ENCODE measurements around the gene MXD4.

MXD4 gene

GRCh38 chr4:2274320-2275043 is 12.6 kb upstream of the MXD4 start:
- no peak for DNase-seq

GRCh38 chr4:2273657-2274319 is 11.9 kb upstream of the MXD4 start:
- DNase-seq: no peak

- DNase-seq: no peak
Observed at GRCh38 chr4:2273221-2273620, 11.3 kb upstream of the MXD4 start.

- no peak for DNase-seq
Observed at GRCh38 chr4:2272828-2273120, 10.9 kb upstream of the MXD4 start.

GRCh38 chr4:2272026-2272827 is 10.3 kb upstream of the MXD4 start:
- DNase-seq: no peak

GRCh38 chr4:2271279-2272025 is 9.5 kb upstream of the MXD4 start:
- no peak for DNase-seq

- no peak for DNase-seq
Observed at GRCh38 chr4:2270341-2271165, 8.6 kb upstream of the MXD4 start.

- DNase-seq: no peak
Observed at GRCh38 chr4:2269618-2270163, 7.8 kb upstream of the MXD4 start.

- DNase-seq: no peak
Observed at GRCh38 chr4:2269206-2269531, 7.3 kb upstream of the MXD4 start.

- no peak for DNase-seq
Observed at GRCh38 chr4:2268357-2269205, 6.7 kb upstream of the MXD4 start.

- DNase-seq: no peak
Observed at GRCh38 chr4:2267841-2268240, 5.9 kb upstream of the MXD4 start.

- no peak for DNase-seq
Observed at GRCh38 chr4:2267320-2267811, 5.5 kb upstream of the MXD4 start.

GRCh38 chr4:2266821-2267220 is 4.9 kb upstream of the MXD4 start:
- DNase-seq: no peak

GRCh38 chr4:2266181-2266580 is 4.3 kb upstream of the MXD4 start:
- DNase-seq: no peak

- no peak for DNase-seq
Observed at GRCh38 chr4:2265113-2266110, 3.5 kb upstream of the MXD4 start.

GRCh38 chr4:2264481-2265041 is 2.7 kb upstream of the MXD4 start:
- no peak for DNase-seq

- DNase-seq: no peak
Observed at GRCh38 chr4:2263926-2264321, 2.0 kb upstream of the MXD4 start.

- no peak for DNase-seq
Observed at GRCh38 chr4:2262944-2263250, 988 bp upstream of the MXD4 start.

GRCh38 chr4:2262145-2262943 is 435 bp upstream of the MXD4 start:
- peak; percentile 98 for DNase-seq
